Ovary (tissue), 9 donors: ENCODE results near the gene CDK18. TPM values are rescaled to one million over a fixed set of nuclear protein-coding genes. Genes with fewer than 3 reads are reported as not detected.

ENCODE experiments used
- DNase-seq, 5 donors: peaks; one replicate each; pipeline ENCODE4 v3.0.0-alpha.2; 2019 to 2020
- H3K27ac ChIP-seq, 2 donors: fragments of 200-600 bp; one replicate each; pipeline versions ENCODE4 v1.5.1 to v1.8.0; 2019 to 2022
- H3K27me3 ChIP-seq: fragments of 200-600 bp; one replicate; pipeline ENCODE4 v1.8.0; 2022
- H3K36me3 ChIP-seq: fragments of 200-600 bp; sonication (generic); one replicate; pipeline ENCODE4 v1.5.1; 2019
- H3K4me1 ChIP-seq: one replicate; pipeline ENCODE4 v1.8.1; 2013; ENCODE audit warnings: mild to moderate bottlenecking, moderate library complexity; ENCODE audit not compliant: insufficient read depth
- H3K4me3 ChIP-seq: fragments of 200-600 bp; sonication (generic); one replicate; pipeline ENCODE4 v1.5.1; 2017
- H3K9me3 ChIP-seq, 2 donors: fragments of 200-600 bp in 1 of 2; sonication (generic) in 1 of 2; one replicate each; pipeline versions ENCODE4 v1.5.1 to v1.8.1; 2013 to 2019; ENCODE audit warnings: mild to moderate bottlenecking in 1 of 2, moderate library complexity in 1 of 2
- CTCF ChIP-seq, 3 donors: fragments of 450-650 bp in 2 of 3; fragments of 200-600 bp in 1 of 3; IDR thresholded peaks; one replicate each; pipeline versions ENCODE4 v1.5.1 to v1.8.0; 2016 to 2022; ENCODE audit warnings: antibody characterized with exemption in 3 of 3, mild to moderate bottlenecking in 1 of 3
- EP300 ChIP-seq: sonication (generic); formaldehyde crosslinking; IDR thresholded peaks from one replicate; pipeline ENCODE4 v1.6.1; 2017; ENCODE audit warnings: antibody characterized with exemption
- POLR2A ChIP-seq: fragments of 450-650 bp; IDR thresholded peaks from one replicate; pipeline ENCODE4 v1.6.1; 2017; ENCODE audit warnings: antibody characterized with exemption, mild to moderate bottlenecking, moderate library complexity
- WGBS, 3 donors: extraction: QIAGEN DNeasy Blood & Tissue Kit in 1 of 3; methylation state at CpG; one replicate each; pipeline versions ENCODE4 v1.1.5 to v1.1.7; 2013 to 2017; 5-methylcytosine and 5-hydroxymethylcytosine counted together
- intact Hi-C, 4 donors: fragments of 100-400 bp; cut with DNase I; formaldehyde crosslinking; loops; one replicate each; pipeline versions ENCODE4 v1.11.0 to v1.15.1; 2022 to 2023
- polyA plus RNA-seq, 2 donors: library from polyadenylated mRNA; stranded (reverse); fragments of 200-250 nt in 1 of 2; fragments of 350-450 nt in 1 of 2; fragmentation: Illumina TruSeq in 1 of 2; extraction: RNeasy Lipid Tissue Mini Kit (QIAGEN cat#74804) in 1 of 2; gene quantifications; one replicate each; pipeline ENCODE4 v1.2.3, GENCODE V29; 2013 to 2014
- total RNA-seq, 7 donors: library from RNA; depleted of rRNA in 2 of 7; stranded (reverse); fragments of >200 nt in 2 of 7; fragmentation: NEBNext Ultra II Directional in 3 of 7; extraction: Animal tissue kit (Norgen Biotek cat#: 25700) in 3 of 7; gene quantifications; one replicate each; pipeline versions ENCODE4 v1.1.0 to v1.2.4, GENCODE V29; 2016 to 2023
- donor health status: DM: no; HTN: no; CAD: no; lungs with moderate emphysema.
- donor health status: DM: no; HTN: no; CAD: no.
- donor health status: Bipolar disorder and iron deficiency.
- donor health status: DM: yes; HTN: yes; CAD: no.
- donor health status: DM: no; HTN: no; CAD: no.
- donor health status: DM: yes; HTN: yes; CAD: no.

The CDK18 gene
- total and polyA plus RNA-seq, 9 donors = 6.3 to 31.5 (median 18.8) TPM

GRCh38 chr1:205517763-205518162, 13.3 kb downstream of the CDK18 start:
- H3K27ac ChIP-seq = no peak overlapping the region
- intact Hi-C loops = no loop called here
- H3K9me3 ChIP-seq = no peaks in the 10 kb centered on the region
- H3K27me3 ChIP-seq = no peaks in the 10 kb centered on the region
- H3K4me1 ChIP-seq = peaks cover 13% of the 10 kb centered on the region
- no peak overlapping the region for H3K4me3 ChIP-seq
- TF ChIP-seq CTCF (IDR thresholded peaks at IDR 0.05) = no peak
- no peak for TF ChIP-seq POLR2A
- H3K36me3 ChIP-seq = no peaks in the 10 kb centered on the region
- DNase-seq = no peak
- WGBS, 3 donors = 85 to 90% (median 88%) methylated on average over 5 of the region's 5 CpGs

GRCh38 chr1:205518661-205519540, 14.4 kb downstream of the CDK18 start:
- peaks cover 13% of the 10 kb centered on the region for H3K4me1 ChIP-seq
- H3K4me3 ChIP-seq = no peak overlapping the region
- H3K9me3 ChIP-seq = no peaks in the 10 kb centered on the region
- DNase-seq = no peak
- H3K36me3 ChIP-seq = no peaks in the 10 kb centered on the region
- no peak for TF ChIP-seq EP300
- TF ChIP-seq POLR2A = no peak
- TF ChIP-seq CTCF (IDR thresholded peaks at IDR 0.05) = no peak
- 74 to 84% (median 80%) methylated on average over 8 of the region's 8 CpGs for WGBS, 3 donors
- intact Hi-C loops = no loop called here
- H3K27ac ChIP-seq = no peak overlapping the region
- no peaks in the 10 kb centered on the region for H3K27me3 ChIP-seq

- Histone ChIP-seq H3K4me3 (no peak overlapping the region), H3K4me1 (peaks cover 13% of the 10 kb centered on the region), H3K9me3 (no peaks in the 10 kb centered on the region), H3K27me3 (no peaks in the 10 kb centered on the region), H3K36me3 (no peaks in the 10 kb centered on the region), H3K27ac (no peak overlapping the region)
- WGBS, 3 donors = 28 to 39% (median 35%) methylated on average over 6 of the region's 6 CpGs
- intact Hi-C loops = loop anchor here (5.0 to 10.0 kb wide), 6 partner anchors 32 to 245 kb away; partner anchors contain the start of gene ELK4 (in 1 of the 4)
- TF ChIP-seq POLR2A = no peak
- TF ChIP-seq EP300 = no peak
- TF ChIP-seq CTCF (IDR thresholded peaks at IDR 0.05) = no peak
- no peak for DNase-seq
These were observed 15.2 kb downstream of the CDK18 start for GRCh38 chr1:205519541-205520131.

GRCh38 chr1:205520709-205521108, 16.2 kb downstream of the CDK18 start:
- TF ChIP-seq POLR2A = no peak
- TF ChIP-seq CTCF (IDR thresholded peaks at IDR 0.05) = no peak
- no peak for TF ChIP-seq EP300
- no peaks in the 10 kb centered on the region for H3K9me3 ChIP-seq
- 91 to 96% (median 96%) methylated on average over 4 of the region's 4 CpGs for WGBS, 3 donors
- H3K4me3 ChIP-seq = no peak overlapping the region
- no peaks in the 10 kb centered on the region for H3K36me3 ChIP-seq
- H3K27me3 ChIP-seq = no peaks in the 10 kb centered on the region
- no peak overlapping the region for H3K27ac ChIP-seq
- peaks cover 9% of the 10 kb centered on the region for H3K4me1 ChIP-seq
- intact Hi-C loops = loop anchor here (5.0 to 10.0 kb wide), 6 partner anchors 33 to 246 kb away; partner anchors contain the start of gene ELK4 (in 1 of the 4)
- no peak for DNase-seq
